SH-SY5Y (cell line): Measurements from ENCODE around the gene RAB11FIP2.

ENCODE experiments used
- GATA2 ChIP-seq: IDR thresholded peaks from 2 replicates; pipeline ENCODE4 v1.6.1; 2011; ENCODE audit warnings: mild to moderate bottlenecking, low read depth, low read length
- GATA3 ChIP-seq: IDR thresholded peaks from 2 replicates; pipeline ENCODE4 v1.6.1; 2011; ENCODE audit warnings: low read depth, mild to moderate bottlenecking, low read length, moderate library complexity

The RAB11FIP2 gene

GRCh38 chr10:118045158-118045836 is 1.4 kb downstream of the RAB11FIP2 start:
- TF ChIP-seq GATA3 (no peak), GATA2 (no peak)

- TF ChIP-seq GATA3 (no peak), GATA2 (no peak)
Measured at GRCh38 chr10:118042827-118043242, 3.9 kb downstream of the RAB11FIP2 start.

GRCh38 chr10:118042336-118042735 is 4.4 kb downstream of the RAB11FIP2 start:
- no peak for TF ChIP-seq GATA2
- TF ChIP-seq GATA3 = no peak

- TF ChIP-seq GATA3 (no peak), GATA2 (no peak)
Measured at GRCh38 chr10:118041316-118041715, 5.4 kb downstream of the RAB11FIP2 start.

GRCh38 chr10:118036281-118036875 is 10.4 kb downstream of the RAB11FIP2 start:
- TF ChIP-seq GATA3 = no peak
- TF ChIP-seq GATA2 = no peak

GRCh38 chr10:118035354-118036005 is 11.3 kb downstream of the RAB11FIP2 start:
- TF ChIP-seq GATA2 = no peak
- TF ChIP-seq GATA3 = no peak

GRCh38 chr10:118034791-118035261 is 11.9 kb downstream of the RAB11FIP2 start:
- TF ChIP-seq GATA2 (no peak), GATA3 (no peak)

GRCh38 chr10:118033905-118034304 is 12.8 kb downstream of the RAB11FIP2 start:
- TF ChIP-seq GATA3 (no peak), GATA2 (no peak)

GRCh38 chr10:118032564-118032963 is 14.2 kb downstream of the RAB11FIP2 start:
- no peak for TF ChIP-seq GATA2
- TF ChIP-seq GATA3 = no peak

- TF ChIP-seq GATA2 (no peak), GATA3 (no peak)
Measured at GRCh38 chr10:118031351-118032075, 15.2 kb downstream of the RAB11FIP2 start.

- TF ChIP-seq GATA2 = no peak
- no peak for TF ChIP-seq GATA3
Measured at GRCh38 chr10:118028619-118029018, 18.1 kb downstream of the RAB11FIP2 start.

- TF ChIP-seq GATA2 = no peak
- TF ChIP-seq GATA3 = no peak
Measured at GRCh38 chr10:118027397-118027796, 19.3 kb downstream of the RAB11FIP2 start.

- TF ChIP-seq GATA2 = no peak
- TF ChIP-seq GATA3 = no peak
Measured at GRCh38 chr10:118026936-118027335, 19.8 kb downstream of the RAB11FIP2 start.

- no peak for TF ChIP-seq GATA3
- TF ChIP-seq GATA2 = no peak
Measured at GRCh38 chr10:118020365-118020764, 26.4 kb downstream of the RAB11FIP2 start.

- TF ChIP-seq GATA2 = no peak
- no peak for TF ChIP-seq GATA3
Measured at GRCh38 chr10:118017850-118018249, 28.9 kb downstream of the RAB11FIP2 start.

- no peak for TF ChIP-seq GATA2
- TF ChIP-seq GATA3 = no peak
Measured at GRCh38 chr10:118017071-118017740, 29.5 kb downstream of the RAB11FIP2 start.
